Measurements from ENCODE around the gene SH3RF2.
"Not testable (repeated sequence)": the region's sequence is repeated elsewhere in the genome, so short reads cannot be mapped to it uniquely, and the experiment has no call there.

Gene SH3RF2

GRCh38 chr5:146098047-146098446 lies 161.7 kb downstream of the SH3RF2 start:
- DNase-seq: no peak

- DNase-seq: no peak
Observed at GRCh38 chr5:146101646-146102045, 165.3 kb downstream of the SH3RF2 start.

- no peak for DNase-seq
Observed at GRCh38 chr5:146103594-146103993, 167.2 kb downstream of the SH3RF2 start.

GRCh38 chr5:146105477-146105876 lies 169.1 kb downstream of the SH3RF2 start, which contains the start of gene PLAC8L1:
Gene PLAC8L1, minus strand, starts transcription at chr5:146105577. Its CDS starts 1,266 bp downstream, at chr5:146104311.
- DNase-seq: no peak

- DNase-seq: no peak
Observed at GRCh38 chr5:146107901-146108300, 171.5 kb downstream of the SH3RF2 start.

- not testable (repeated sequence) for DNase-seq
Observed at GRCh38 chr5:146108870-146109269, 172.5 kb downstream of the SH3RF2 start.

GRCh38 chr5:146109379-146109778 lies 173.0 kb downstream of the SH3RF2 start:
- no peak for DNase-seq

- peak; percentile 19 for DNase-seq
Observed at GRCh38 chr5:146111409-146111808, 175.0 kb downstream of the SH3RF2 start.

GRCh38 chr5:146112476-146112875 lies 176.1 kb downstream of the SH3RF2 start:
- no peak for DNase-seq

All from femur (tissue), 1 donor.